Chondrocyte (in vitro differentiated cells): Measurements from ENCODE around the gene SLC7A6OS. TPM values are rescaled to one million over a fixed set of nuclear protein-coding genes. Genes with fewer than 3 reads are reported as not detected.
A peak's percentile ranks its signal among the peaks of the same experiment; 100 is the strongest.

Source experiments
- DNase-seq: peaks from one replicate; pipeline ENCODE4 v3.0.0; 2021; ENCODE audit warnings: mixed read lengths, low spot score
- H3K27ac Mint-ChIP-seq: one replicate; pipeline ENCODE4 v1.8.0; 2021; ENCODE audit warnings: mild to moderate bottlenecking, moderate library complexity, mixed read lengths; ENCODE audit not compliant: unreplicated experiment
- H3K27me3 Mint-ChIP-seq: 2 replicates; pipeline ENCODE4 v1.8.0; 2021; ENCODE audit warnings: low read depth, mixed read lengths
- H3K36me3 Mint-ChIP-seq: 2 replicates; pipeline ENCODE4 v1.8.0; 2021; ENCODE audit warnings: low read depth, mixed read lengths
- H3K4me1 Mint-ChIP-seq: 2 replicates; pipeline ENCODE4 v1.8.0; 2021; ENCODE audit warnings: low read depth, mild to moderate bottlenecking, mixed read lengths
- H3K4me3 Mint-ChIP-seq: one replicate; pipeline ENCODE4 v1.8.0; 2021; ENCODE audit warnings: mild to moderate bottlenecking, moderate library complexity, mixed read lengths; ENCODE audit not compliant: unreplicated experiment
- H3K9me3 Mint-ChIP-seq: 2 replicates; pipeline ENCODE4 v1.8.0; 2021; ENCODE audit warnings: low read depth, mixed read lengths
- CTCF ChIP-seq: fragments of 200-600 bp; sonication (generic); IDR thresholded peaks from 2 replicates; pipeline ENCODE4 v1.5.0; 2021; ENCODE audit warnings: antibody characterized with exemption, mild to moderate bottlenecking, moderate library complexity
- long read RNA-seq: library from polyadenylated mRNA; stranded (forward); transcript quantifications from one replicate; pipeline ENCODE4 v2.0.0, GENCODE V29; 2021
- total RNA-seq: library from RNA; stranded (reverse); gene quantifications from 3 replicates; pipeline ENCODE4 v1.2.1, GENCODE V29; 2021

The SLC7A6OS gene
- 9.5 to 12.7 TPM (median 11.8 TPM) in 3 replicates for total RNA-seq
- long read RNA-seq, full-length matches to known transcripts: 14 of 24 reads
- long read RNA-seq, partial matches to known transcripts: 4 of 24 reads
- long read RNA-seq, other reads (novel, unspliced or antisense): 6 of 24 reads

- Mint-ChIP-seq H3K36me3 (peaks cover 10% of the 10 kb centered on the region), H3K27me3 (no peaks in the 10 kb centered on the region), H3K4me3 (peak within 1 kb of the TSS; percentile 94), H3K9me3 (no peaks in the 10 kb centered on the region), H3K4me1 (peaks cover 22% of the 10 kb centered on the region), H3K27ac (peak within 1 kb of the TSS; percentile 96)
- peak; percentile 95 for DNase-seq
- TF ChIP-seq CTCF: peak; percentile 65
These were observed at the start of gene SLC7A6OS, which contains the start of gene PRMT7 for GRCh38 chr16:68310774-68311511. Gene SLC7A6OS, minus strand, starts transcription at chr16:68310946. Its CDS starts 20 bp downstream, at chr16:68310926. Gene PRMT7, plus strand, starts transcription at chr16:68311019. Its CDS starts 4,961 bp downstream, at chr16:68315980.

- Mint-ChIP-seq H3K4me1 (no peaks in the 10 kb centered on the region), H3K27ac (no peak overlapping the region), H3K36me3 (peaks cover 14% of the 10 kb centered on the region), H3K27me3 (no peaks in the 10 kb centered on the region), H3K4me3 (no peak overlapping the region), H3K9me3 (no peaks in the 10 kb centered on the region)
- no peak for TF ChIP-seq CTCF
- DNase-seq: no peak
These were observed 48.8 kb upstream of the SLC7A6OS start for GRCh38 chr16:68359398-68360191.

DNA sequence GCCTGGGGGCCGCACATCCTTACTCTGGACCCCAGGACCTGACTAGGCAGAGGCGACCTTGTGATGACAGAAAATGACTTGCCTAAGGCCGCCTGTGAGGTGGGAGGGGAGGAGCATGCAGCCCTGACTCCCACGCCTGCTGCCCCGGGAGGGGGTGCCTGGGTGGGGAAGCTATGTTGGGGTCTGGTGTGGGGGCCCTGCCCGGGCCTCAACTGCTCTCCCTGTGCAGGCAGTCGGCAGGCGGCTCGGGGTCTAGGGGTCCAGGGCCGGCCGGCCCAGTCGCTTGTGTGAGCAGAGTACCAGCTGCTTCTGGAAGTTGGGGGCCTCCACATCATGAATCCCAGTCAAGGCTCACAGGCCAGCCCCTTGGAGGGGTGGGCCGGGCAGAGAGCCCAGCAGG, 48.2 kb upstream of the SLC7A6OS start:
- no peak for TF ChIP-seq CTCF
- Mint-ChIP-seq H3K4me3 (no peak overlapping the region), H3K36me3 (peaks cover 17% of the 10 kb centered on the region), H3K27ac (no peak overlapping the region), H3K4me1 (no peaks in the 10 kb centered on the region), H3K27me3 (no peaks in the 10 kb centered on the region), H3K9me3 (no peaks in the 10 kb centered on the region)
- DNase-seq: no peak

DNA sequence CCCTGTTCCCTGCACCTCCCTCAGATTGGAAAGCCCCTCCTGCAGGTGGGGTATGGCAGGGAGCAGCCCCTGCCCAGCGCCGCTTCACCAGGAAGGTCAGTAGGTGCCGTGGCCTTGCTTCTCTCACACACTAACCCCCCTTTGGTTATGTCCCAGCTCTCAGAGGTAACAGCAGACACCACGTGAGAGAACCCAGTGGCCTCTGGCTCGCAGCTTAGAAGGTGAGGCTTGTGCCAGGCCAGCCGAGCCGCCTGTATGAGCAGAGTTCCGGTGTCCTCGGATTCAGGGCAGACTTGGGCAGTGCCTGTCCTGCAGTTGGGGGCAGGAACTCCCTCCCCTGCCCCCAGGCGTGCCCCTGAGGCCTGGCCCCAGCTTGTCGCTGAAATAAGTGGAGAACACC, 47.2 kb upstream of the SLC7A6OS start:
- H3K4me3 Mint-ChIP-seq: no peak overlapping the region
- H3K27ac Mint-ChIP-seq: no peak overlapping the region
- no peaks in the 10 kb centered on the region for H3K4me1 Mint-ChIP-seq
- H3K9me3 Mint-ChIP-seq: no peaks in the 10 kb centered on the region
- TF ChIP-seq CTCF: no peak
- DNase-seq: no peak
- peaks cover 17% of the 10 kb centered on the region for H3K36me3 Mint-ChIP-seq
- no peaks in the 10 kb centered on the region for H3K27me3 Mint-ChIP-seq

GRCh38 chr16:68357521-68357922, 46.8 kb upstream of the SLC7A6OS start:
- TF ChIP-seq CTCF: no peak
- Mint-ChIP-seq H3K27ac (no peak overlapping the region), H3K36me3 (peaks cover 18% of the 10 kb centered on the region)

More at GRCh38 chr16:68357521-68357922, 46.8 kb upstream of the SLC7A6OS start:
- Mint-ChIP-seq H3K9me3 (no peaks in the 10 kb centered on the region), H3K4me1 (no peaks in the 10 kb centered on the region), H3K4me3 (no peak overlapping the region), H3K27me3 (no peaks in the 10 kb centered on the region)
- DNase-seq: no peak
